ENCODE results near the gene MYH7.
"Not testable (repeated sequence)": the region's sequence is repeated elsewhere in the genome, so short reads cannot be mapped to it uniquely, and the experiment has no call there.

Gene MYH7

DNA sequence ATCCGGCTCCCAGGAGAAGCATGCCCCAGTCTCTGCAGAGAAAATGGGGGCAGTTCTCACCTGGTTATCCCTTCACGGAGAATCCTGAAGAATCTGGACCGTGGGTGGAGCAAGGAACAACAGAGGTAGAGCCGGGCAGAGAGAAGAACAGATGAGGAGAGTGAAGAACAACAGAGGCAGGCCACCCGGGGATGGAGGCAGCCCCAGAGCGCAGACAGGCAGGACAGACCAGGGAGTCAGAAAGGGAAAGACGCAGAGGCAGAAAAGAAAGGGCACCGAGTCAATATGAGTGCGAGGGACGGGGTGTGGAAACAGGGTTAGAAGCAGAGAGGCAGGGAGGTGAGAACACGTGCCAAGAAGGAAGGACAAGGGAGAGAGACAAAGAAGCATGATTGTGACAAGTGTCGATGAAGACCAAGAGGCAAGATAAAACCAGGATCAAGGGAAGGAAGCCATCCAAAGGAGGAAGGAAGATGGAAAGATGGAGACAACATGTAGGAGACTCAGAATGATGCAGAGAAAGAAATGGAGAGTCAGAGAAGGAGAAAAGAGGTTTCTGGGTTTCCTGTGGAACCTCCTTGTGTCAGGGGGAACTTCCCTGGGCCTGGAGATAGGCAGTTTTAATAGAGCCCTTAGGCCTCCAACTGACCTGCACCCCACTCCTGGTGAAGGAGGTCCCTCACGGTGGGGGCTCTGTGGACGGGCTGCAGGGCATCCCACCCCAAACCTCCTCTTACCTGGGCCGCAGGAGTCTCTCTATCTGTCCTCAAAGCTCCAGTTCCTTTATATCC, 27.7 kb downstream of the MYH7 start, which contains the start of gene MYH6:
MYH6 (minus strand) TSS at position 758 of the 791 bp plus-strand sequence. CDS start 1,050 bp downstream, outside the sequence.
- no peak for DNase-seq (ENCODE audit: low read depth in 2 of 2)

DNA sequence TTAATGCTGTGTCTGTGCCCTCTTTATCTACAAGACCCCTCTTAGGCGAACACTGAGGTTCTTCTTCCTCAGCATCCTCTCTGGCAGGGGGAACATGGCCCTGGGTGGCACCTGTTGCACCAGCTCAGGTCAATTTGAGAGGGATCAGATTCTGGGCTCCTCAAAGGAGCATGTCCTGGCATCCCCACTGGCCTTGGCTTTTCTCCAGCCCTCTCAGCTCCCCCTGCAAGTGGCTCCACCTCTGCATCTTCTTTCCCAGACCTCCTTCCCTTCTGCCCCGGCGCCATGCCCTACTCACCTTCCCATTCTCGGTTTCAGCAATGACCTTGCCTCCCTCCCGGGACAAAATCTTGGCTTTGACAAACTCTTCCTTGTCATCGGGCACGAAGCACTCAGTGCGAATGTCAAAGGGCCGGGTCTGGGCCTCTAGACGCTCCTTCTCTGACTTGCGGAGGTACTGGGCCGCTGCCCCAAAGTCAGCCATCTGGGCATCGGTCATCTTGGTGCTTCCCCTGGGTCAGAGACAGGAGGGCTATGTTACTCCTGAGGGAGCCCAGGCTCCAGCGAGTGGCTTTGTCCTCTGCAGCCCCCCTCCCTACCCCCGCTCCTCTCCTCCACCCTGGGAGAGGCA, 28.6 kb downstream of the MYH7 start:
- DNase-seq (ENCODE audit: low read depth in 2 of 2): no peak

DNA sequence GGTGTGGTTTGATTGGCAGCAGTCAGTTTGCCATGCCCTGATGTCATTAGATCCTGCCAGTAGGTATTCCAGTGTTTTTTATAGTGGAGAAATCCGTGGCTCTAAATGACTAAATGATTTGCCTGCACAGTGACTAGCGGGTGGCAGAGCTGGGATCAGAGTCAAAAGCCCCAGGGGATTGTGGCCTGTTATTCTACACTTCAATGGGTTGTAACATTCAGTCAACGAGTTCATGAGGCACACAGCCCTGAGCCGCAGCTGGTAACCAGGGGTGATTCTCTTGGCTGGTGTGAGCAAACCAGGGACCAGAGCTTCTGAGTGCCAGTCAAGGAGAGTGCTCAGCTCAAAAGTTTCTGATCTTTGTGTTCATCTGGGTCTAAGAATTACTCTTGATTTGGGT, 29.2 kb downstream of the MYH7 start:
- DNase-seq (ENCODE audit: low read depth in 2 of 2): no peak

DNA sequence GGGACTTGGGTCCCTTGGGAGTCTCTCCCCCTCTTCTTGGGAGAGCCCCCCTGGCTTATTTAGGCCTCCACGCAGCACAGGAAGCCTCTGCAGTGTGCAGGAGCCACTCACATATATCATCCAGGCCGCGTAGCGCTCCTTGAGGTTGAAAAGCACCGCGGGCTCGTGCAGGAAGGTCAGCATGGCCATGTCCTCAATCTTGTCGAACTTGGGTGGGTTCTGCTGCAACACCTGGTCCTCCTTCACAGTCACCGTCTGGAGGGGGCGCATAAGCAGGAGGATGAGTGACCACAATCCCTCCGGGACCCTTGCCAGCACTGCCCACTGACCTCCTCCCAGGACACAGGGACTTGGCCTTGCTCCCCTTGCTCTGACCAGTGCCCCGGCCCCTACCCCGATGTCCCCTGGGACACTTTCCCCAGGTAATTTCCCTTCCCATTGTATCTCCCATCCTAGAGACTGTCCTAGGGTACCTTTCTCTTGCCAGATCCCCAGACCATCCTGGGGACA, 29.9 kb downstream of the MYH7 start:
- no peak for DNase-seq (ENCODE audit: low read depth in 2 of 2)

DNA sequence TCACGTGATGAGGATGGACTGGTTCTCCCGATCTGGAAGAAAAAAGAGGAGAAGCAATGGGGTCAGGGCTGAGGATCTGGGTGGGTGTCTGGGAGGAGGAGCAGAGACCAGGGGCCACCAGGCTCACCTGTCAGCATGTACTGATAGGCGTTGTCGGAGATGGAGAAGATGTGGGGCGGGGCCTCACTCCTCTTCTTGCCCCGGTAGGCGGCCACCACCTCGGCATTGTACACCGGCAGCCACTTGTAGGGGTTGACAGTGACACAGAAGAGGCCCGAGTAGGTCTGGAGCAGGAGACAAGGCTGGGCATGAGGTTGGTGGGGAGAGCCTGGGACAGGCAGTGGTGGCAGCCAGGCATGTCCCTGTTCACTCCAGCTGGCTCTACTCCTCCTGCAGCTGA, 30.4 kb downstream of the MYH7 start:
- DNase-seq (ENCODE audit: low read depth in 2 of 2): no peak

DNA sequence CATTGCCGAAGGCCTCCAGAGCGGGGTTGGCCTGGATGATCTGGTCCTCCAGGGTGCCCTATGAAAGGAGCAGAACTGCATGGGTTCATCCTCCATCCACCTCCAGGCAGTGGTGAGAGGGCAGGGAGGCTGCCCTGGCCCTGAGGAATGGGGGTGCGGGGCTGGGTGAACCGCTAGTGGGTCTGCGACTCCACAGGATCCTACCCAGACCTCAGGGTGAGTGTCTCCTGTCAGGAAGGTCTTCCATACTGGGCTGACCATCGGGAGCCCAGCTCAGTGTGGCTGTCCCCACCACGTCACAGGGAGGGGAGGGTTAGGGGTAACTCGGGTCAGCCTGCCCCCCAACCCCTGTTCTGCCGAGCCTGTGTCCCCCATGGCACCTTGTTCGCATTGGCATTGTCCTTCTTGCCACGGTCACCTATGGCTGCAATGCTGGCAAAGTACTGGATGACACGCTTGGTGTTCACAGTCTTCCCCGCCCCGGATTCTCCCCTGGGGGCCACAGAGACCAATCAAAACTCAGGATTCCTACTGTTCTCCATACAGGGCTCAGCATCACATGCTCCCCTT, 31.0 kb downstream of the MYH7 start:
- DNase-seq (ENCODE audit: low read depth in 2 of 2): no peak

DNA sequence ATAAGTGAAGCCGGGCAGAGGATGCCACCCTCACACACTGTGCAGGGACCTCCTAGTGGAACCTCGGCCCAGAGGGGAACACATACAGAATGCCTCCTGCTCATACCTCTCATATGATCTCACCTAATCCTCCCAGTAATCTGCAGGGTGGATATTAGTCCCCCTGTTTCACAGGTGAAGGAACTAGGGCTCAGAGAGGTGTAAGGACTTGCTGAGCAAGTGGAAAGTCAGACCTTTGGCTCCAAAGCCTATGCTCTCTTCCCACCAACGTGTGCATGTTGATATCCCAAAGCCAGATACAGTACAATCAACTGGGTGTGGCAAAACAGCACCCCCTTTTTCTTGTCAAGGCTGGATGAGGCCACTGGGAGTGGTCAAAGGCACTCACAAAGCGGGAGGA, 31.6 kb downstream of the MYH7 start:
- no peak for DNase-seq (ENCODE audit: low read depth in 2 of 2)

DNA sequence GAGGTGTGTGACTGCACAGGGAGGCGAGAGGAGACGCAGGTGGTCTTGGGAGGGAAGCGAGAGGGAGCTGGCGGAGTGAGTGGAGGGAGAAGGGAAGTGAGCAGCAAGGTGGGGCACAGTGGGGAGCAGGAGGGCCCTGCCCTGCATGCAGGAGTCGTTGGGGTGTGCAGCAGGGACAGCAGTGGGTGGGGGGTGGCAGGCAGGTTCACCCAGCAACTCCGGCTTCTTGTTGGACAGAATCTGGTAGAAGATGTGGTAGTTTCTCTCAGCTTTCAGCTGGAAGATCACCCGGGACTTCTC, 32.4 kb downstream of the MYH7 start:
- no peak for DNase-seq (ENCODE audit: low read depth in 2 of 2)

DNA sequence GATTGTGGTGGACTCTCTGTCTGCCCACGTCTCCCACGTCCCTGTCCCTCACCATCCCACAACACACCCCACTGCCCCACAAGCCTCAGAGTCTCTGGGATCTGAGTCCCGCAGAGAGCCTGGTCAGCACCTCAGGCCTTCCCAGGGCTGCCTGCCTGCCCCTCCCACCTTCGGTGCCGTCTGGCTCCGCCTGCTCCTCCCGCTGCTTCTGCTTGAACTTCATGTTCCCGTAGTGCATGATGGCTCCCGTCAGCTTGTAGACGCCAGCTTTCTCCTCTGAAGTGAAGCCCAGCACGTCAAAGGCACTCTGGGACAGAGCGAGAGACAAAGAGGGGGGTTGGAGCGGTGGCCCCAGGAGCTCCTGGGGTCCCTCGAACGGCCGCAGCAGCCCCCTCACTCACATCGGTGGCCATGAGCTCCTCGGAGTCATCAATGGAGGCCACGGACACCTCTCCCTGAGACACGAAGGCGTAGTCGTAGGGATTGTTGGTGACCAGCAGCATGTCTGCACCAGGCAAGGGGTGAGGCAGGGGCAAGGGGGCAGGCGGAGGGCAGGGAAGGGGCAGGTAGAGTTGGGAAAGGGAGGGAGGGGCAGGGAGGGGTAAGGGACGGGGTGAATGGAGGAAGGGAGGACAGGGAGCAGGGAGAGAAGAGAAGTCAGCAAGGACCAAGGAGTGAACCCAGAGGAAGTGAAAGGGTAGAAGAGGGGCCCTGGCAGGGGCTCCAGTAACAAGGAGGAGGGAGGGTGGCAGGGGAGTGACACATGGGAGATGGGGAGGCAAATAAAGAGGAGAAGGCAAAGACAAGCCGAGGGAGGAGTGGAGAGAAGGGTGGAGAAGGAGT, 32.9 kb downstream of the MYH7 start:
- no peak for DNase-seq (ENCODE audit: low read depth in 2 of 2)

DNA sequence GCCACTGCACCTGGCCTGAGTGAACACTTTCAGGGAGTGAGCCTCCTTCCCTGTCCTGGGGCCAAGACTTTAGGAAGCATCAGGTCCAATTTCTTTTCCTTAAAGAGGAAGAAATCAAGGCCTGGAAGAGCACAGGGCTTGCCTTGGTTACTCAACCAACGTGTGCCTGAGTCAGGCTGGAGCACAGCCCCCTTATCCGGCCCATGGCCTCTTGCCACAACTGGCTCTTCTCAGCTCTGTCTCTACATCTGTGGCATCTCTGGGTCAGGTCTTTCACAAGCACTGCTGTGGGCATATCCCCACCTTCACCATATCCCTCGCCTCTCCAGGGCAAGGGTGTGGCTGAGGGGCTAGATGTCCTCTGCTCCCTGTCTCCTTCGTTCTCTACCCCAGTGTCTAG, 34.2 kb downstream of the MYH7 start:
- DNase-seq (ENCODE audit: low read depth in 2 of 2): no peak

DNA sequence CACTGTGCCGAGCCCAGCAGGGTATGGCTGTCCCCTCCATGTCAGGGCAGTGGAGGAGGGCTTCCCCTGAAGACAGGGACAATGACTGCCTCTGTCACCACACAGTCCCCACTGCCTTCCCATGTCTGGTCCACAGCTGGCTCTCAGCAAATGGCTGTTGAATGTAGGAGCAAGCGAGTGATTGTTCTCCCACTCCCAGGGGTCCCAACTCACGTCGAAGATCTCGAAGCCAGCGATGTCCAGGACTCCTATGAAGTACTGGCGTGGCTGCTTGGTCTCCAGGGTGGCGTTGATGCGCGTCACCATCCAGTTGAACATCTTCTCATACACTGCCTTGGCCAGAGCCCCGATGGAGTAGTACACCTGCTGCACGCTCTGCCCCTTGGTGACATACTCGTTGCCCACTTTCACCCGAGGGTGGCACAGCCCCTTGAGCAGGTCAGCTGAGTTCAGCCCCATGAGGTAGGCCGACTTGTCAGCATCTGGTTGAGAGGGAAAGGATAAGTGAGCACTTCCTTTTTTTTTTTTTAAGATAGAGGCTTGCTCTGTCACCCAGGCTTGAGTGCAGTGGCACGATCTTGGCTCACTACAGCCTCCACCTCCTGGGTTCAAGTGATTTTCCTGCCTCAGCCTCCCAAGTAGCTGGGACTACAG, 34.8 kb downstream of the MYH7 start:
- not testable (repeated sequence) for DNase-seq (ENCODE audit: low read depth in 2 of 2)

DNA sequence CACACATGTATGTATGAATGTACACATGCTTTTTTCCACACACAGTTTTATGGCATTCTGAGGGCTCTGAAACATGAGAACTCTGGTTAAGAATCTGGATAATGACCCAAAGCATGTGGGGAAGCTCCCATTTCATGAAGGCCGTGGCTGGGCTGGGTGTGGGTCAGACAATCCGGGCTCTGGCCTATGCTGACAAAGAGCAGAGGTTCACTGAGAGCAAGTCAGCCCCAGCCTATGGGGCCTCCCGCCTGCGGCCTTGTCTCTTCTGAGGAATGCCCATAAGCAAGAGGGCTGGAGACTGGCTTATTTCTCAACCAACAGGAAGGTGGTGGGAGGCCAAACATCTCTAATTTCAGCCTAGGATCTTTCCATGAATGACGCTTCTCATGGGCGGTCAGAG, 35.9 kb downstream of the MYH7 start:
- DNase-seq (ENCODE audit: low read depth in 2 of 2): no peak

DNA sequence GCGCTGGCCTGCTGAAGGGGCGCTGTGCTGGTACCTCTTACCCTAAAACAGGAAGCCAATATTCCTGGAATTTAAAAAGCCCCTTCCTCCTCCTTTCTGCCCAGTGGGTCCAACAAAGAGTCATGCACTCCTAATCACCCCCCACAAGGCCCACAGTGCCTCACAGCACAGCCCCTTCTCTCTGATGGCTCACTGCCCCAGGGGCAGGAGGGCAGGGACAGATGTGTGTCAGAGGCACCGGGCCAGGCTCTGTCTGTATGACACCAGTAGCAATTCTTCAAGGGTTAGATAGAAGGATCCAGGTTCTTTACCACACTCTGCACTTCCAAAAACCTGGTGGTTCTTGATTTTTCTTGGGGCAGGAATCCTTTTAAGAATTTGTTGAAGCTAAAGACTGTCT, 36.3 kb downstream of the MYH7 start:
- no peak for DNase-seq (ENCODE audit: low read depth in 2 of 2)

DNA sequence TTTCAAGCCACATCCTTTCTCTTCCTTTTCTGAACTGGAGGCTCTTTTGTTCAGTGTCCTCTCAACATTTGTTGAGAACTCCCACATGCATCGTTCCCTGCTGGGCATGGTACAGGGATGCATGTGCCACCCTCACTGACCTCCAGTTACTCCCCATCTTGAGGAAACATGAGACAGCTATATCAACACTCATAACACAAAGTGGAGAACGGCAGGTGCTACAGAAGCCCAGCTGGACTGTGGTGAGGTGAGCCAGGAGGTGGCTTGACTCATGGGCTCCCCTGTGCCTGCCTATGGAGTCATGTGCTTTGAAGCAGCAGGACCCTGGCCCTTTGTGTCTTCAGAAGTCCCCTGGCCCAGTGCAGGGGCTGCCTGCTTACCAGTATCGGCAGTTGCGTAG, 37.1 kb downstream of the MYH7 start:
- DNase-seq (ENCODE audit: low read depth in 2 of 2): no peak

DNA sequence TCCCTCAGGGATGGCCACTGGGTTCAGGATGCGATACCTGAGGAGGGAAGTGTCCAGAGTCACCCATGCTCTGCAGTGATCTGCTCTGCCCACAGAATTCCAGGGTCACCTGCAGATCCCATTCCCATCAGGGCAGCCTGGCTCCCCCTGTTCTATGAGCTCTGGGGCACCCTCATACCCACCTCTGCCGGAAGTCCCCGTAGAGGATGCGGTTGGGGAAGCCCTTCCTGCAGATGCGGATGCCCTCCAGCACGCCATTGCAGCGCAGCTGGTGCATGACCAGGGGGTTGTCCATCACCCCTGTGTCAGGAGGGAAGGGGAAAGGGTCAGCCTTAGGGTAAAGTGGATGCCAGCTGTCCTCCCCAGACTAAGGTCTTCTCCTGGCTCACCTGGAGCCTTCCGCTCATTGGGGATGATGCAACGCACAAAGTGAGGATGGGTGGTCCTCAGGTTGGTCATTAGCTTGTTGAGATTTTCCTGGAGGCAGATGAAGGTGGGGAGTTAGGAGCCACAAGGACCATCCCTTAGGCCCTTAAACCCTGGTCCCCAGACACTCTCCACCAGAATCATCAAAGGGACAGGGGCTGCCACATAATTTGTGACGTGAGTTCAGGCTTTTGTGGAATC, 38.6 kb downstream of the MYH7 start:
- no peak for DNase-seq (ENCODE audit: low read depth in 2 of 2)

DNA sequence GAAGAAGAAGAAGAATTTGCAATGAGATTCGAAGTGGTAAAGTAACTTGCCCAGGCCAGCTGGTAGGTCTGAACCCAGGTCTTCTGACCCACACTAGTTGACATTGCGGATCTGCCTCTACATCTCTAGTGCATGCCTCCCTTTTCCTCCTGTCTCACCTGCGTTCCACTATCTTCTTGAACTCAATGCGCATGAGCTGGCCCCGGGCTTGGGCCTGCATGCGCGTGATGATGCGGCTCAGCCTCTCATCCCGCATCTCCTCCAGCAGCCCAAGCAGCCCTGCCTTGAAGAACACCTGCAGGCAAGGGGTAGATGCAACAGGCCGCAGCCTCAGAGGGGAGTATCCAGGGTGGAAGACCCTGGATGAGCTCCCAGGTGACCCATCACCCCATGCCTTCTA, 39.3 kb downstream of the MYH7 start:
- no peak for DNase-seq (ENCODE audit: low read depth in 2 of 2)

DNA sequence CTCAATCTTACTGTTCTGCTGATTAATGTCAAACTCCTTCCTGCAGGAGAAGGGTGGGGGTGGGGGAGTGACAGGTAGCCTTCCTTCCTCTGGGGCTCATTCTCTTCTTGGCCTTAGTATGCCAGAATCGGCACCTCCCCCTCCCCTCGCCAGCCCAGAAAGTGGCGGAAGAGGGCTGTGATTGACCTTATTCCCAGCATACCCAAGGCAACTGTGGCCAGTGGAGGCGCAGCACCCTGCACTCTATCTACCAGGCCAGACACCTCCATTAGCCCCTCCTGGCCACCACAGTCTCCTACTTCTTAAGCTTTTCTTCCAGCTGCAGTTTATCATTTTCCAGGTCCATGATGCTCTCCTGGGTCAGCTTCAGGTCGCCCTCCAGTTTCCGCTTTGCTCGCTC, 42.8 kb downstream of the MYH7 start:
- no peak for DNase-seq (ENCODE audit: low read depth in 2 of 2)

DNA sequence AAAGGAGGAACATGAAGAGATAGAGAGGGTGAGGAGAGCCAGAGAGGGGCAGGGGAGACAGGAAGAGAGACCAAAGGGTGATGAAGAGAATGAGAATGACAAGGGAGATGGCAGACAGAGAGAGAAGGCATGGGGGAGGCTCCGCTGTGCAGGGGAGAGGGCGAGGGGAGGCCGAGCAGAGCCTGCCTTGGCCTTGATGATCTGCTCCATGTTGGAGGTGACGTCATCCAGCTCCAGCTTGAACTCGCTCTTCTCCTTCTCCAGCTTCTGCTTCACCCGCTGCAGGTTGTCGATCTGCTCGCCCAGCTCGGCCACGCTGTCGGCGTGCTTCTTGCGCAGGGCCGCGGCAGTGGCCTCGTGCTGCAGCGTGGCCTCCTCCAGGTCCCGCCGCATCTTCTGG, 45.6 kb downstream of the MYH7 start:
- DNase-seq (ENCODE audit: low read depth in 2 of 2): not testable (repeated sequence)

DNA sequence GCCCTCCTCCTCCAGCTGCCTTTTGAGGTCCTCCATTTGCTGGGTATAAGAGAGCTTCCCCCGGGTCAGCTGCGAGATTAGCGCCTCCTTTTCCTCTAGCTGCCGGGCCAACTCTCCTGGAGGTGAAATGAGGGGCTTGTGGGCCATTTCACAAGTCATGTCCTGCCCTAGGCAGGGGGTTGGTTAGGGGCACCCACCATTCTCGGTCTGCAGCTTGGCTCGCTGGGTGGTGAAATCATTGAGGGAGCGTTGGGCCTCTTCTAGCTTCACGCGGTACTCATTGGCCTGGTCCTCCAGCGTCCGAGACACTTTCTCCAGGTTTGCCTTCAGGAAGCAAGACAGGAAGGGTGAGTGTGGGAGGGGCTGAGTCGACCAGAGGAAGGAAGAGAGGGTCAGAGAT, 46.1 kb downstream of the MYH7 start:
- DNase-seq (ENCODE audit: low read depth in 2 of 2): no peak

DNA sequence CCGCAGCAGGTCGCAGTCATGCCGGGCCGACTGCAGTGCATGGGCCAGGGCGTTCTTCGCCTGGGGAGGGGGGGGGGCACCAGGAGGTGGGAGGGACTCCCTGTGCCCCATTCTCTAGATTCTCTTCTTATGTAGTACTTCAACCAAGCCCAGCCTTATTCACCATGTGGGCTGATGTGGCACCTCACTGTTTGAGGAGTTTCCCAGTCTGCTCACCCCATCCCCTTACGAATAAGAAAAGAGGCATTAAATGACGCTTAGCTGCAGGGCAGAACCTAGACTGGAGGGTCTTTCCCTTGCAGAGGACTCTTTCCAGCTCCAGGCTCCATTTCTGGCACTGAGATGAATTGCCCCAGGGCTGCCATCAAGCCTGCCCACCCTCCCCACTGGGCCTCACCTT, 46.5 kb downstream of the MYH7 start:
- no peak for DNase-seq (ENCODE audit: low read depth in 2 of 2)

Measured in stimulated activated CD8-positive, alpha-beta memory T cell treated with anti-CD3 and anti-CD28 coated beads, Interleukin-2, amount 100 ng/mL, for 48 hours (primary cell).